ENCODE measurements around the gene EPPIN. TPM values are rescaled to one million over a fixed set of nuclear protein-coding genes. Genes with fewer than 3 reads are reported as not detected.

The EPPIN gene
- total and polyA plus RNA-seq, 2 of the 8 experiments (the other 6 are each of a cell fraction or from before 2014, with no cell fraction given): 0.06 TPM; not detected in 1

GRCh38 chr20:45552456-45552855 is 5.3 kb upstream of the EPPIN start:
- FAIRE-seq (no peak), DNase-seq (ENCODE audit: low read depth in 1 of 2, low spot score in 2 of 2) (no peak)
- Histone ChIP-seq H3K27me3 (replicated peaks in 1 of 4; ENCODE audit: control insufficient read depth in 3 of 4, extremely low read depth in 1 of 4, insufficient read depth in 3 of 4, low read length in 3 of 4) (no peaks in the 10 kb centered on the region), H4K8ac (ENCODE audit: extremely low read depth, insufficient read depth, low read length) (no peak overlapping the region), H2BK15ac (ENCODE audit: low read length) (no peak overlapping the region), H3K4ac (replicated peaks; ENCODE audit: insufficient read length, low read depth, low read length) (no peak overlapping the region), H2BK12ac (ENCODE audit: low read depth, low read length) (no peak overlapping the region), H3K36me3 (ENCODE audit: control insufficient read depth in 2 of 4, insufficient read depth in 4 of 4, low read length in 3 of 4) (no peaks in the 10 kb centered on the region), H3K56ac (replicated peaks; ENCODE audit: insufficient read length, low read depth, low read length) (no peak overlapping the region), H4K5ac (ENCODE audit: insufficient read length, low read depth, low read length) (no peak overlapping the region), H3K79me2 (ENCODE audit: control insufficient read depth in 1 of 2, insufficient read depth in 2 of 2, low read length in 2 of 2) (no peaks in the 10 kb centered on the region), H3K23ac (ENCODE audit: insufficient read length) (no peak overlapping the region), H3K9me3 (ENCODE audit: insufficient read depth in 2 of 2, low read depth in 1 of 2, low read length in 1 of 2) (no peaks in the 10 kb centered on the region; a peak in 2 of 4 replicates), H3K14ac (ENCODE audit: insufficient read length) (no peak overlapping the region), H3K4me2 (ENCODE audit: insufficient read depth in 1 of 2, low read depth in 2 of 2, low read length in 2 of 2) (no peak overlapping the region), H3K4me3 (ENCODE audit: extremely low read depth in 1 of 4, insufficient read depth in 2 of 4, low read depth in 3 of 4, low read length in 4 of 4) (no peak overlapping the region), H3K4me1 (replicated peaks in 1 of 4; ENCODE audit: control insufficient read depth in 3 of 4, insufficient read depth in 4 of 4, low read length in 3 of 4) (no peaks in the 10 kb centered on the region), H2AFZ (ENCODE audit: low read length) (no peak overlapping the region), H4K20me1 (replicated peaks in 1 of 2; ENCODE audit: control insufficient read depth in 1 of 2, insufficient read depth in 2 of 2, low read length in 2 of 2) (no peaks in the 10 kb centered on the region), H4K91ac (replicated peaks; ENCODE audit: insufficient read length, low read length) (no peak overlapping the region), H3K27ac (ENCODE audit: low read depth, low read length) (no peak overlapping the region), H2AK5ac (ENCODE audit: low read depth, low read length) (no peak overlapping the region), H2BK120ac (replicated peaks; ENCODE audit: low read depth, low read length) (no peak overlapping the region), H2BK5ac (ENCODE audit: low read depth, low read length) (no peak overlapping the region), H3K23me2 (ENCODE audit: low read depth, low read length) (peaks cover 4% of the 10 kb centered on the region; the same call in 1 of the 2 replicates), H3K79me1 (ENCODE audit: low read depth, low read length) (no peaks in the 10 kb centered on the region), H2BK20ac (ENCODE audit: low read length) (no peak overlapping the region), H3K18ac (ENCODE audit: extremely low read depth, low read length) (no peak overlapping the region), H3K9ac (replicated peaks in 1 of 4; ENCODE audit: extremely low read depth in 1 of 4, low read depth in 3 of 4, low read length in 3 of 4) (no peak overlapping the region)
- ChIA-PET CTCF (ENCODE audit: partially characterized antibody) (interaction anchor here (6.2 kb wide), 1 partner anchor 218 kb away, joined by 73 read pairs; no protein-coding TSS in a partner anchor), POLR2A (ENCODE audit: partially characterized antibody) (no interaction called here)
- WGBS, 2 experiments (ENCODE audit: extremely low coverage in 1 of 2, insufficient coverage in 1 of 2, insufficient read length in 1 of 2, insufficient replicate concordance in 2 of 2, low coverage in 1 of 2, low lambda C conversion rate in 2 of 2, missing lambda C conversion rate in 1 of 2): 89% methylated on average over 2 of the region's 2 CpGs; no CpG with 5 or more reads in 1 of the 2 experiments
- TF ChIP-seq RXRA (IDR thresholded peaks at IDR 0.05; ENCODE audit: insufficient read depth, low read depth, low read length): no peak
- no peak for TF ChIP-seq SP4 (IDR thresholded peaks at IDR 0.05; ENCODE audit: low read length)
- TF ChIP-seq CREB1 (IDR thresholded peaks at IDR 0.05): no peak
- no peak for TF ChIP-seq SP1 (IDR thresholded peaks at IDR 0.05; ENCODE audit: low read depth, low read length)
- no peak for TF ChIP-seq CHD1 (IDR thresholded peaks at IDR 0.05; ENCODE audit: low read depth, low read length)
- TF ChIP-seq E2F6 (IDR thresholded peaks at IDR 0.05): no peak
- no peak for TF ChIP-seq SIN3A (conservative IDR thresholded peaks at IDR 0.05 in 1 of 2, IDR thresholded peaks at IDR 0.05 in 1 of 2; ENCODE audit: low read depth in 1 of 2, low read length in 2 of 2)
- no peak for TF ChIP-seq ASH2L (IDR thresholded peaks at IDR 0.05; ENCODE audit: low read length)
- no peak for TF ChIP-seq JUN (IDR thresholded peaks at IDR 0.05; ENCODE audit: low read depth, low read length)
- TF ChIP-seq CHD2 (IDR thresholded peaks at IDR 0.05; ENCODE audit: low read length): no peak
- TF ChIP-seq JUND (IDR thresholded peaks at IDR 0.05; ENCODE audit: low read length): no peak
- TF ChIP-seq, protein P1, sequence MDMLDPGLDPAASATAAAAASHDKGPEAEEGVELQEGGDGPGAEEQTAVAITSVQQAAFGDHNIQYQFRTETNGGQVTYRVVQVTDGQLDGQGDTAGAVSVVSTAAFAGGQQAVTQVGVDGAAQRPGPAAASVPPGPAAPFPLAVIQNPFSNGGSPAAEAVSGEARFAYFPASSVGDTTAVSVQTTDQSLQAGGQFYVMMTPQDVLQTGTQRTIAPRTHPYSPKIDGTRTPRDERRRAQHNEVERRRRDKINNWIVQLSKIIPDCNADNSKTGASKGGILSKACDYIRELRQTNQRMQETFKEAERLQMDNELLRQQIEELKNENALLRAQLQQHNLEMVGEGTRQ (IDR thresholded peaks at IDR 0.05; ENCODE audit: low read length): no peak
- TF ChIP-seq ZNF274 (IDR thresholded peaks at IDR 0.05; ENCODE audit: borderline replicate concordance, extremely low read depth, low read length): no peak
- no peak for TF ChIP-seq SIRT6 (IDR thresholded peaks at IDR 0.05; ENCODE audit: low read length)
